BJ (cell line): ENCODE measurements around the gene RASGRP1. TPM values are rescaled to one million over a fixed set of nuclear protein-coding genes. Genes with fewer than 3 reads are reported as not detected.
"Not testable (repeated sequence)": the region's sequence is repeated elsewhere in the genome, so short reads cannot be mapped to it uniquely, and the experiment has no call there.

Experiments
- CTCF ChIA-PET: fragments of 350-600 bp; formaldehyde crosslinking; extraction: SDS; loops from one replicate; lab custom pipeline; 2021; ENCODE audit warnings: antibody characterized with exemption, inconsistent platforms; lab: Yijun Ruan, JAX
- POLR2A ChIA-PET: fragments of 300-600 bp; sonication (Branson Sonifier 250); formaldehyde crosslinking; extraction: SDS; loops from one replicate; lab custom pipeline; 2021; ENCODE audit warnings: antibody characterized with exemption; lab: Charles Lee
- DNase-seq: peaks from one replicate; pipeline ENCODE4 v3.0.0-alpha.2; 2011; ENCODE audit warnings: low read depth
- H3K27me3 ChIP-seq: 2 replicates; pipeline ENCODE4 v1.6.0; 2011; ENCODE audit warnings: low read length; ENCODE audit not compliant: control insufficient read depth, insufficient read depth
- H3K36me3 ChIP-seq: 2 replicates; pipeline ENCODE4 v1.5.1; 2011; ENCODE audit warnings: low read length; ENCODE audit not compliant: control insufficient read depth, insufficient read depth
- H3K4me3 ChIP-seq: 2 replicates; pipeline ENCODE4 v1.5.1; 2011; ENCODE audit warnings: low read depth, mild to moderate bottlenecking, control low read depth, low read length
- polyA plus RNA-seq: library from polyadenylated mRNA; depleted of rRNA; stranded (reverse); fragments of >200 nt; gene quantifications from 2 replicates; pipeline ENCODE4 v1.2.3, GENCODE V29; 2011
- TF ChIP-seq, protein P1 (sequence below): IDR thresholded peaks from 2 replicates; pipeline ENCODE4 v1.5.1; 2011; ENCODE audit warnings: low read depth, mild to moderate bottlenecking, control low read depth, inconsistent platforms, low read length, moderate library complexity; ENCODE audit not compliant: insufficient read depth

RASGRP1 gene
- polyA plus RNA-seq, 1 experiment = 4.3 TPM

DNA sequence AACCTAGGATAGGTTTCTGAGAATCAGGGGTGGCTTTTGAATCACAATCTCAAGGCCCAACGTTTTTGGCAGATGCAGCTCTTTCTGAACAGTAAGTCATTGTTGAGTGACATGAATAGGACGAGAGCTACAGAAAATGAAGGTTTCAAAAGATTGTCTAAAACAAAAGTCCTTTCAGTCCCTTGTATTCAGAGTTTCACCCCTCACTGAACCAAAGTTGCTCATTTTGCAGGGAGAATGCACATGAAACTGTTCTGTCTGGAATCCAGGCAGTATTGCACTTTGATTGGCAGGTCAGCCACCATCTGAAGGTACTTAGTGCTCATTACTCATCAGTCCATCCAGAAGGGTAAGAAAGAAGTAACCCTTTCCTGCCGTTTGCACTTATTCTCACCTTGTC, 24.1 kb upstream of the RASGRP1 start:
- ChIA-PET CTCF (interaction anchor here (2.1 kb wide), 1 partner anchor 24 kb away, joined by 9 read pairs; the partner anchor contains the start of gene RASGRP1), POLR2A (no interaction called here)
- Histone ChIP-seq H3K36me3 (no peaks in the 10 kb centered on the region), H3K27me3 (peaks cover 2% of the 10 kb centered on the region), H3K4me3 (no peak overlapping the region)
- no peak for DNase-seq
- TF ChIP-seq, protein P1, sequence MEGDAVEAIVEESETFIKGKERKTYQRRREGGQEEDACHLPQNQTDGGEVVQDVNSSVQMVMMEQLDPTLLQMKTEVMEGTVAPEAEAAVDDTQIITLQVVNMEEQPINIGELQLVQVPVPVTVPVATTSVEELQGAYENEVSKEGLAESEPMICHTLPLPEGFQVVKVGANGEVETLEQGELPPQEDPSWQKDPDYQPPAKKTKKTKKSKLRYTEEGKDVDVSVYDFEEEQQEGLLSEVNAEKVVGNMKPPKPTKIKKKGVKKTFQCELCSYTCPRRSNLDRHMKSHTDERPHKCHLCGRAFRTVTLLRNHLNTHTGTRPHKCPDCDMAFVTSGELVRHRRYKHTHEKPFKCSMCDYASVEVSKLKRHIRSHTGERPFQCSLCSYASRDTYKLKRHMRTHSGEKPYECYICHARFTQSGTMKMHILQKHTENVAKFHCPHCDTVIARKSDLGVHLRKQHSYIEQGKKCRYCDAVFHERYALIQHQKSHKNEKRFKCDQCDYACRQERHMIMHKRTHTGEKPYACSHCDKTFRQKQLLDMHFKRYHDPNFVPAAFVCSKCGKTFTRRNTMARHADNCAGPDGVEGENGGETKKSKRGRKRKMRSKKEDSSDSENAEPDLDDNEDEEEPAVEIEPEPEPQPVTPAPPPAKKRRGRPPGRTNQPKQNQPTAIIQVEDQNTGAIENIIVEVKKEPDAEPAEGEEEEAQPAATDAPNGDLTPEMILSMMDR = no peak

DNA sequence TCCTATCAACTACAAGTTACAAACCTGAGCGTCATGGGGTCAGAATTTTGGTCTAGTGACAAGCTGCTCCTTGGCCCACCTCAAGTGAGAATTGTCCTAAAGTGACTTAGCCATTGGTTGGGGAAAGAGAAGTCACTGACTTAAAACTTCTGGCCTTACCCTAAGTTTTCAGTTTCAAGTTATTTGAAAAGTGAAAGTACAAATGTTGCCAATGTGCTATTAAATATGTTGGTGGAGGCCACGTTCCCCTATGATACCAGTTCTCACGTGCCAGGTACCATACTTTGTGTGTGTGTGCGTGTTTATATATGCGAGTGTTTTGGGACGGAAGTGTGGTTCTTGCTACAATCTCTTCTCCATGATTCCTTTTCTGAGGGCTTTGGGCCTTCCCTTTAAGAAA, 22.6 kb upstream of the RASGRP1 start:
- ChIA-PET CTCF (interaction anchor here (1.0 to 2.1 kb wide), 2 partner anchors 23 to 96 kb away, joined by 3 to 9 read pairs; partner anchors contain the start of gene RASGRP1), POLR2A (no interaction called here)
- Histone ChIP-seq H3K36me3 (no peaks in the 10 kb centered on the region), H3K27me3 (peaks cover 2% of the 10 kb centered on the region), H3K4me3 (no peak overlapping the region)
- TF ChIP-seq, protein P1 = no peak
- DNase-seq = no peak

DNA sequence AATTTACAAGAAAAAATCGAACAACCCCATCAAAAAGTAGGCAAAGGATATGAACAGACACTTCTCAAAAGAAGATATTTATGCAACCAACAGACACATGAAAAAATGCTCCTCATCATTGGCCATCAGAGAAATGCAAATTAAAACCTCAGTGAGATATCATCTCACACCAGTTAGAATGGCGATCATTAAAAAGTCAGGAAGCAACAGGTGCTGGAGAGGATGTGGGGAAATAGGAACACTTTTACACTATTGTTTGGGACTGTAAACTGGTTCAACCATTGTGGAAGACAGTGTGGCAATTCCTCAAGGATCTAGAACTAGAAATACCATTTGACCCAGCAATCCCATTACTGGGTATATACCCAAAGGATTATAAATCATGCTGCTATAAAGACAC, 21.4 kb upstream of the RASGRP1 start:
- POLR2A ChIA-PET, DNase-seq, H3K27me3 ChIP-seq, H3K36me3 ChIP-seq, H3K4me3 ChIP-seq, CTCF ChIA-PET: not testable (repeated sequence)

DNA sequence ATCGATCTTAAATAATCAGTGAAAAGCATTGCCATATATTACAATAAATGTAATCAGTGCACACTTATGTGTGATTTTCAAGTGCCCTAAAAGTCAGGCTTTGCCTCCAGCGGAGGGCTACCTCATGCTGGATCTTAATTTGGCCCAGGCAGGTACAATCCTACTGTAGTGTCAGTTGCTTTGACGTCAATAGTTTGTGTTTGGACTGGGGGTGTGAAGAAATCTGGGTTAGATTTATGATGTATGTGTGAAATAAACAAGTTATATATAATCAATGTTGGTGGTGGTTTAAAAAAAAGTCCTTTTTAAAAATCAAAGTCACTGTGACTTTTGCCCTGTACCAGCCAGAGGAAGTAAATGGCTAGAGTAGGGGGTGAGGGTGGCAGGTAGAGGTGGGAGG, 14.0 kb upstream of the RASGRP1 start:
- peaks cover 11% of the 10 kb centered on the region for H3K27me3 ChIP-seq
- no peaks in the 10 kb centered on the region for H3K36me3 ChIP-seq
- TF ChIP-seq, protein P1 = no peak
- CTCF ChIA-PET = interaction anchor here (0.8 to 1.0 kb wide), 2 partner anchors 12 to 13 kb away, joined by 3 read pairs; no protein-coding TSS in a partner anchor
- POLR2A ChIA-PET = no interaction called here
- H3K4me3 ChIP-seq = no peak overlapping the region
- DNase-seq = no peak

DNA sequence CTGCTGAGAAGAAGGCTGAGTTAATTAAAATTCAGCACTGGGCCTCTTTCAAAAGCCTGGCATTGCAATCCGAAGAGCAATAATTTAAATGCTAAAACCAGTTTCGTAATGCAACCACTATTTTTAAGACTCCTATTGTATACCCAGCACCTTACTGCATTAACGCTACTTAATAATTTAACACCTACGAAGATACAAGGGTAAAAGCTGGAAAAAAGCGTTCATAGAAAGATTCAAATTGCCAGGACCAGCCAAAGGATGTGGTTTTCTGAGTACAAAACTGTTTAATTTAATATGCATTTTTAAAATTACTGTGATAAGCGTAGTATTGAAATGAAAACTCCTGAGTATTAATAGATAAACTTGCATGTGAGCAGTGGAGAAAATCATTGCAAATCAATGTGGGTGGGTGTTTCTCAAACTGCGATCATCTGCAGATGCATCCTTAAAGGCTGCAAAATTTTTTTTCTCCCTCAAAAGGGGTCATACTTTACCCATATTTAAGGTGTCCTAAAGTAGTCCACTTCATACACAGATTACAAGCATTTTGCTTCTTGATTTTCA, 12.9 kb upstream of the RASGRP1 start:
- TF ChIP-seq, protein P1 = no peak
- POLR2A ChIA-PET = no interaction called here
- Histone ChIP-seq H3K27me3 (peaks cover 11% of the 10 kb centered on the region), H3K36me3 (no peaks in the 10 kb centered on the region), H3K4me3 (no peak overlapping the region)
- CTCF ChIA-PET = no interaction called here
- no peak for DNase-seq

DNA sequence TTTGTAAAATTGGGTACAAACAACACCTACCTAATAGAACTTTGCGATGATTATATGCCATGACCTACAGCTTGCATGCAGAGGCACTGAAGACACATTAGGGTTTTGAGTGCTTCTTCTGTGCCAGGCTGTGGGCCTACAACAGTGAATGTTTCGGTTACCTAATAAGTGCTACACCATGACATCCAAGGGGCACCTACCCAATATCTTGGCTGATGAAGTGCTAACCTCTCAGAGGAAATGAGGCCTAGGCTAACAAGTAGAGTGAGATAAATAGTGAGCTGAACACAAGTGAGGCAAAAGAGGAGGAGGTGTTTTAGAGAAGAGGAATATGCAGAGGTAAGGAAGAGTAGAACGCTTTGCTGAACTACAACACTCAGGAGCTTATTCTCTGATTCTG, 12.2 kb upstream of the RASGRP1 start:
- DNase-seq = no peak
- Histone ChIP-seq H3K4me3 (no peak overlapping the region), H3K36me3 (no peaks in the 10 kb centered on the region), H3K27me3 (peaks cover 11% of the 10 kb centered on the region)
- TF ChIP-seq, protein P1 = no peak
- ChIA-PET CTCF (no interaction called here), POLR2A (no interaction called here)
